Stimulated activated naive CD8-positive, alpha-beta T cell treated with anti-CD3 and anti-CD28 coated beads, Interleukin-15, amount 100 ng/mL, for 72 hours (primary cell): ENCODE measurements around the gene LMX1A.

ENCODE experiments used
- ATAC-seq: fragments of 150-1000 bp; cut with Tn5 transposase; 2 replicates; pipeline ENCODE4 v1.10.0; 2021; ENCODE audit warnings: mild to moderate bottlenecking, moderate library complexity
- DNase-seq, 2 donors: peaks; one replicate each; pipeline ENCODE4 v3.0.0; 2021 to 2022
- H3K27ac Mint-ChIP-seq, 2 donors: one replicate each; pipeline ENCODE4 v1.8.0; 2022; ENCODE audit warnings: mild to moderate bottlenecking in 2 of 2, mixed read lengths in 2 of 2, moderate library complexity in 2 of 2
- H3K27me3 Mint-ChIP-seq: one replicate; pipeline ENCODE4 v1.8.0; 2022; ENCODE audit warnings: mixed read lengths
- H3K4me1 Mint-ChIP-seq: one replicate; pipeline ENCODE4 v1.8.0; 2022; ENCODE audit warnings: mild to moderate bottlenecking, mixed read lengths
- H3K4me3 Mint-ChIP-seq, 2 donors: one replicate each; pipeline ENCODE4 v1.8.0; 2022; ENCODE audit warnings: mild to moderate bottlenecking in 2 of 2, mixed read lengths in 2 of 2, moderate library complexity in 1 of 2
- H3K9me3 Mint-ChIP-seq, 2 donors: one replicate each; pipeline ENCODE4 v1.8.0; 2022; ENCODE audit warnings: mixed read lengths in 2 of 2

LMX1A gene

GRCh38 chr1:165376041-165376810 lies 19.7 kb upstream of the LMX1A start:
- DNase-seq = peak in 1 of 2 donors; percentile 29
- Mint-ChIP-seq H3K4me1 (peaks cover 12% of the 10 kb centered on the region), H3K9me3 (no peaks in the 10 kb centered on the region), H3K4me3 (peak overlapping the region; percentile 57 to 80), H3K27me3 (peaks cover 76% of the 10 kb centered on the region), H3K27ac (no peak overlapping the region)
- ATAC-seq = peak; percentile 87

DNA sequence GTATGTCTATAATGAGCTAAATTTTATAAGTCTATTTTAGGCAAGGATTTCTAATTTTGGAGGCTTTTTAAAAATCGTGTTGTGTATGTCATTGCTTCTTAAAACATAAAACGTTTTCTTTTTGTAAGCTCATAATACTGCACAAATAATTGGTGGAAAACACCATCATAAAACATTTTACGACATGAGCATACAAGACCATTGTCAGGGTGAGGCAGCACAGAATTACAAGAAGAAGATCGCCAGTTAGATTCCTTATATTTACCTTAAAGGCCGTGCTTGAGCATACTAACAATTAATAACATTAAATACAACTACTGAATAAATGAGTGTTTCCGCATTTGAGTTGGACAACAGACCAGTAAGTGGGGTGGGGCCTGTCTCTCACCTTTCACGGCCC lies 19.1 kb upstream of the LMX1A start:
- H3K9me3 Mint-ChIP-seq = no peaks in the 10 kb centered on the region
- peak overlapping the region in 1 of 2 donors; percentile 32 for H3K4me3 Mint-ChIP-seq
- peaks cover 12% of the 10 kb centered on the region for H3K4me1 Mint-ChIP-seq
- no peak overlapping the region for H3K27ac Mint-ChIP-seq
- H3K27me3 Mint-ChIP-seq = peaks cover 76% of the 10 kb centered on the region
- DNase-seq (no peak), ATAC-seq (no peak)

DNA sequence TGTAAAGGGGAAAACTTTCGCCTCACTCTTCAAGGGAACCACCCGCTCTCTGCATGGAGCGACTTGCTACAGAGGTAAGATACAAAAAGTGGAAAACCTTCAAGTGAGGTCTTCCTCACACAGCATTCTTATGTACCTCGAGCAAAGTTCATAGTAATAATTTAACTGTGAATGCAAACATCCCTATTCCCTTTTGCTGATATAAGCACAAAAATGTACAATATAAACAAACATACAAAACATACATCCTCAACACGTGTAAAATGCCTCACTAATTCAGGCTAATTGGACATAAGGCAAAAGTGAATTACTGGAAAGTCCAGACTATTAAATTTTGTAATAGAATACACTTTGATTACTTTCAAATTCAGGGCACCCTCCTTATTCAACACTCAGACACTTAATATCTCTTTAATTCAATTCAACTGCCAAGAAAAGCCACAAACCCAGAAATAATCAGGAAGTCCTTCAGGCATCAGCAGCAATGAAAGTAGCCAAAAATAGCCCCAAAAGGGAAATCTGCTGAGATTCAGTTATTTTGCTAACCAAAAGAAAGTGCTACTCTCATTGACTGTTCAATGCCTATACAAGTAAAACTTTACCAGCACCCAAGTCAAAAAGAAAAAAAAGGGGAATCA lies 15.2 kb upstream of the LMX1A start:
- Mint-ChIP-seq H3K4me1 (peaks cover 7% of the 10 kb centered on the region), H3K4me3 (no peak overlapping the region), H3K9me3 (no peaks in the 10 kb centered on the region), H3K27ac (no peak overlapping the region), H3K27me3 (peaks cover 87% of the 10 kb centered on the region)
- no peak for ATAC-seq
- no peak for DNase-seq

DNA sequence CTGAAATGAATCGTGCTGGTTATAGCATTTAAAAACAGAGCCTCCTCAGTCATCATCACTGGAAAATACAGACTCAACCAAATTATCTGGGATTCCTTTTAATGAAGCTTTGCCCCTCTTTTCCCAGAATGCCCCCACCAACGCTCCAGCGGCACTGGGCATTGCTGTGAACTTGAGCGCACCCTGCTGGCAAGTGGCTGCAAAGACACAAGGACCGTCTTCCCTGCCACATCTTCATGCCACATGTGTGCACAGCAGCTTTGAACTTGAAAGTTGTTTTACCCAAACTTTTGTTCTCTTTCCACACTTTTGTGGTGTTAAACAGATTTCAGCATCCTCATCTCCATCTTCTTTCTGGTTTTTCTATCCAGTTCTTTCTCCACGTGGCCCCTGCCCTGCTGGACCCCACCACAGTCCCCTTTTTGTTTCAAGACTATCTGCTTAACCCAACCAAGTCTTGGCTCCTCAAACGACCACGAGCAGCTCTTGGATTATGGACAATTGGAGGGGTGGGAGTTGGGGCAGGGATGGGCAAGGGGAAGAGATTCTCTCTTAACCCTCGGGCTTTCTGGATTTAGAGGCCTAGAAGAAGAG lies 12.8 kb upstream of the LMX1A start:
- Mint-ChIP-seq H3K27ac (no peak overlapping the region), H3K4me3 (no peak overlapping the region), H3K9me3 (no peaks in the 10 kb centered on the region), H3K4me1 (no peaks in the 10 kb centered on the region), H3K27me3 (peaks cover 78% of the 10 kb centered on the region)
- peak; percentile 32 to 44 for DNase-seq
- no peak for ATAC-seq

DNA sequence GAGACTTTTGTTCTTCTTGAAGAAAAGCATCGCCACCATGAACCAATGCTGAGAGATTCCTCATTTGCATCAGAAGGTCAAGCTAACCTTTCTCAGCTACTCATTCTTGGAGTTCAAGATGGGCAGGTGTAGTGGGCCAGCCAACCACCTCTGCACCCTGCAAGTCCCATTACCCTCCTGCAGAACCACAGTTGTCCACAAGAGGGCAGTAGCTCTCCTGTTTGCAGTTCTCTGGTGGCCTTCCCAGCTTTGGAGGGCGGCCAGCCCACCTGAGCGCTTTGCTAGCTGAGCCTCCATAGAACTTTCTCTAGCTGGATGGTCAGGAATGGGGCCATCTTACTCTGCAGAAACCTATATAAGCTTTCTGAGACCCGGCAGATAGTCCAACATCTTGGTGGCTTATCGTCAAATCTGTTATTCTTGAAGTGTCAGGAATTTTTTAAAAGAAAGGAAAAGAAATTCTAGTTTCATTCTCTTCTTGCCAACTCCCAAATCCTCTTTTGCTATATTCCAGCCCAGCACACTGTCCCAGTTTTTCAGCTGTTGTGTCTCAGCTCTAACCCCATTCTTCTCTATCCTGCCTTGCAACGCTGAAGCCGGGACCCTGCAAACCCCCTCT lies 11.0 kb upstream of the LMX1A start:
- H3K4me1 Mint-ChIP-seq = no peaks in the 10 kb centered on the region
- peak; percentile 66 to 72 for DNase-seq
- H3K27me3 Mint-ChIP-seq = peaks cover 61% of the 10 kb centered on the region
- no peak overlapping the region for H3K4me3 Mint-ChIP-seq
- no peaks in the 10 kb centered on the region for H3K9me3 Mint-ChIP-seq
- no peak overlapping the region for H3K27ac Mint-ChIP-seq
- ATAC-seq = peak; percentile 72

GRCh38 chr1:165365341-165365740 lies 8.8 kb upstream of the LMX1A start:
- H3K4me3 Mint-ChIP-seq = no peak overlapping the region
- no peak for ATAC-seq
- DNase-seq = no peak
- H3K9me3 Mint-ChIP-seq = no peaks in the 10 kb centered on the region
- H3K27ac Mint-ChIP-seq = no peak overlapping the region
- peaks cover 47% of the 10 kb centered on the region for H3K27me3 Mint-ChIP-seq
- no peaks in the 10 kb centered on the region for H3K4me1 Mint-ChIP-seq

DNA sequence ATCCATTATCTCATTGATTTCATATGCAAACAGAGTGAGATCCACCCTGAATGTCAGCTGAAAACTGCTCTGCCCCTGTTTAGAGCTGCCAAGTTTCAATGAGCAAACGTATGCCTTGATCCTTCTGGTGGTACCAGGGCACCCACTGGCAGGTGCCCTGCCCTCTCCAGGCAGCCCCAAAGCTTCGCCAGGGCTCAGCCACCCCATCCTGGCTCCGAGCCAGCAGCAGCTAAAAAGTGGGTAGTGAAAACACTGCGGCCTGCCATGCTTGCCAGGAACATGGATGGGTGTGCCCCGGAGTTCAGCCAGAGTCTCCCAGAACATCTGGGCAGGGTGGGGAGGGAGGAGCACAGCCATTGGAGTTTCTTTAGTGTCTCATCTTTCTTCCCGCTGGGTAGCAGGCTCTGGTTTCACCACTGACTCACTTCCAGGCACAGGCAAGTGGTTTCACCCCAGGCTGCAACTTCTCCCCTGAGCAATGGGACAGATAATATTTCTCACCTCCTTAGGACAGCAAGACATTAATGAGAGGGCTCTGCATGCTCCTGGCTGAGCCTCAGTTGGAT lies 8.1 kb upstream of the LMX1A start:
- Mint-ChIP-seq H3K27ac (no peak overlapping the region), H3K4me1 (no peaks in the 10 kb centered on the region), H3K27me3 (peaks cover 48% of the 10 kb centered on the region), H3K4me3 (no peak overlapping the region), H3K9me3 (no peaks in the 10 kb centered on the region)
- no peak for DNase-seq
- peak; percentile 8 for ATAC-seq

DNA sequence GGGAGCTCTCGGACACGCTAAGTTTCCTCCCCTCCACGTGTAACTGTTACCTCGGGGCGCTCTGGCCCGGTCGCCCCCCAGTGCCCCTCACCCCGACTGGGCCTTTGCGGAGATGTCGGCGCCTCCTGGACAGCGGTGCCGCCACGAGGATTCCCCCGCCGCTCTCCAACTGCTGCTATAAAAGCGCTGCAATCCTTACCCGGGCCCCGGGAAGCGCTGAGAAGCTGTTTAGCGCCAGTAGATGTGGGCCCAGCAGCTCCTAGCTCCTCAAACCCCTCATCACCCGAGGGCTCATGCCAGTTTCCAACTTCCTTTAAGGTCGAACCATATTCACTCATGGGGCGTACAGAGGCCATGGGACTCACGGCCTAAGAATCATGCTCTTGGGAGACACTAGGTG lies 361 bp upstream of the LMX1A start:
- DNase-seq = no peak
- Mint-ChIP-seq H3K4me3 (no peak overlapping the region), H3K4me1 (peaks cover 26% of the 10 kb centered on the region), H3K27me3 (peaks cover 81% of the 10 kb centered on the region), H3K27ac (no peak overlapping the region), H3K9me3 (no peaks in the 10 kb centered on the region)
- ATAC-seq = no peak

- Mint-ChIP-seq H3K27ac (no peak overlapping the region), H3K4me1 (peaks cover 26% of the 10 kb centered on the region), H3K4me3 (peak overlapping the region in 1 of 2 donors; percentile 55), H3K9me3 (no peaks in the 10 kb centered on the region), H3K27me3 (peaks cover 95% of the 10 kb centered on the region)
- DNase-seq (no peak), ATAC-seq (no peak)
Observed at GRCh38 chr1:165355139-165355976, 1.2 kb downstream of the LMX1A start.

- Mint-ChIP-seq H3K4me1 (peaks cover 26% of the 10 kb centered on the region), H3K27ac (no peak overlapping the region), H3K27me3 (peaks cover 95% of the 10 kb centered on the region), H3K4me3 (peak overlapping the region in 1 of 2 donors; percentile 55), H3K9me3 (no peaks in the 10 kb centered on the region)
- DNase-seq = no peak
- no peak for ATAC-seq
Observed at GRCh38 chr1:165354739-165355138, 1.8 kb downstream of the LMX1A start.

DNA sequence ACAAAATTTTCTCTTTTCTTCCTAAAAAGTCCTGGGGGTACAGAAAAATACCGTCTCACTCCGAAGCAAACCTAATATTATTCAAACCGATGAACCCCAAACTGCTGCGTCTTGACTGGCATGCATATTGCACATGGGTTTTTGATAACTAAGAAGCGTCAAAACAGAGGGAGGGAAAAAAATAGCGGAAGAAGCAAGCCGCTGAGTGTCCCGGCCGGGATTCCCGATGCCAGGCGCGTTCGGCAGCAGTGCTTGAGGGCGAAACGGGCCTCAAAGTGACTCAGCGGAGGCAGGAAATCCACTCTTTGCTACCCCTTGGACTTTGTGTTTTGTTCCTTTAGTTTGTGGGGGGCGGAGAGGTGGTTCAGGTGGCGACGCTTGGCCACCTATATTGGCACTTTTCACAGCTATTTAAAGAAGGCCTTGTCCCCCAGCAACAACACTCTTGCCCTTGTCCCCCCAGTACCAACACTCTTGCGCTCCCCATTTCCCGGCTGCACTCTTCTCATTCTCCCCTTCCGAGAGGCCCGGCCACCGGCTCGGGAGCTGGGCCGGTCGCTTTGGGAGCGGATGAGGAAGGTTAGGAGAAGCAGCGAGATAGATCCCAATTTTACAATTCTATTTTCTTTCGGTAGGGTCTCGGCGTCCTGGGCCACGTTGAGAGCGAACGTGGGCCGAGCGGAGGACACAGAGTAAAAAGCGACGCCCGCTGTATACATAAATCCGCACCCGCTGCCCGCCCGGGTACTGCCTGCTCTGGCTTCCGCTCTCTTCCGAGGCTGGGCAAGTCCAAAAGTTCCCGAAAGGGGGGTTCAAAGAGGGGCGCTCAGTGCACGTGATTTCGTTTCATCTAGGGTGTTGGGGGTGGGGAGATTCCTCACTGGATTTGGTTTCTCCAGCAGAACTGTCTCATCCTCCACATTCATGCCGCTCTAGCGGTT lies 2.5 kb downstream of the LMX1A start:
- Mint-ChIP-seq H3K4me3 (peak overlapping the region; percentile 19 to 42), H3K27me3 (peaks cover 100% of the 10 kb centered on the region), H3K4me1 (peaks cover 26% of the 10 kb centered on the region), H3K27ac (peak overlapping the region in 1 of 2 donors; percentile 27), H3K9me3 (no peaks in the 10 kb centered on the region)
- no peak for DNase-seq
- ATAC-seq = no peak

DNA sequence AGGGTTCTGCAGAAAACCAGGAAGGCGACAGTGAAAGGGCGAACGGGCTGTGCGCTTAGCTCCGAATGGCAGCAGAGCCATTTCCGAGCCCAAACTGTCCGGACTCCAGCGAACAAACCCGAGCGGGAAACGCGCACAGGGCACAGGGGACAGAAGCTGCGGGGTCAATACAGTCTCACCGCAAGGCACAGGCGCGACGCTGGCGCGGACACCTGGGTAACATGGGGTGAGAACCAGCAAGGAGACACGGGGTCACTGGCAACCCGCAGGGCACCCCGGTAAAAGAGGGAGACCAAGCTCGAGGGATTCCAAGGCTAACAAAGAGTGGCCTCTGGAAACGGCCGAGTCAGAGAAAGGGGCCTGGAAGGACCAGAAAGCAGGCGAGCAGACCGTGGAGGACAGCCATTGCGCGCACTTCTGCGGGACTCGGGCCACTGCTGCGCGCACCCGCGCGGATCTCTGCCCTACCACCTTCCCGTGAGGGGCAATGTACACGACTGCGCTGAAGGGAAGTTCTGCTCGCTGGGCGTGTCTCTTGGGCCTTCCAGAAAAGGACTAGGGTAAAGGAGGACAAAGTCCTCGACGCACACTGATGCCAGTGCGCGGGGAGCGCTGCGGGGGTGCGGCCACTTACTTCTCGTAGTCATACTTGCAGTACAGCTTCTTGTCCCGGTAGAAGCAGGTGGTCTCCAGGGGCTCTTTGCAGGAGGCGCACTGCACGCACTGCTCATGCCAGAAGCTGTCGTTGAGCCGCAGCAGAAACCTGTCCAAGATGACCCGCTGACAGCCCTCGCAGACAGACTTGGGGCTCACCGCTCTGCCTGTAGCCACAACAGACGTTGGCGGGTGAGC lies 3.8 kb downstream of the LMX1A start:
- Mint-ChIP-seq H3K4me1 (peaks cover 26% of the 10 kb centered on the region), H3K27me3 (peaks cover 97% of the 10 kb centered on the region), H3K9me3 (no peaks in the 10 kb centered on the region), H3K27ac (no peak overlapping the region), H3K4me3 (no peak overlapping the region)
- DNase-seq (no peak), ATAC-seq (no peak)

GRCh38 chr1:165351863-165352441 lies 4.6 kb downstream of the LMX1A start:
- ATAC-seq = no peak
- H3K27ac Mint-ChIP-seq = no peak overlapping the region

More at GRCh38 chr1:165351863-165352441, 4.6 kb downstream of the LMX1A start:
- H3K27me3 Mint-ChIP-seq = peaks cover 97% of the 10 kb centered on the region
- H3K4me1 Mint-ChIP-seq = peaks cover 26% of the 10 kb centered on the region
- no peaks in the 10 kb centered on the region for H3K9me3 Mint-ChIP-seq
- no peak overlapping the region for H3K4me3 Mint-ChIP-seq
- DNase-seq = no peak
